Measurements from ENCODE around the gene GRHL3.
"Not testable (repeated sequence)": the region's sequence is repeated elsewhere in the genome, so short reads cannot be mapped to it uniquely, and the experiment has no call there.

Gene GRHL3

DNA sequence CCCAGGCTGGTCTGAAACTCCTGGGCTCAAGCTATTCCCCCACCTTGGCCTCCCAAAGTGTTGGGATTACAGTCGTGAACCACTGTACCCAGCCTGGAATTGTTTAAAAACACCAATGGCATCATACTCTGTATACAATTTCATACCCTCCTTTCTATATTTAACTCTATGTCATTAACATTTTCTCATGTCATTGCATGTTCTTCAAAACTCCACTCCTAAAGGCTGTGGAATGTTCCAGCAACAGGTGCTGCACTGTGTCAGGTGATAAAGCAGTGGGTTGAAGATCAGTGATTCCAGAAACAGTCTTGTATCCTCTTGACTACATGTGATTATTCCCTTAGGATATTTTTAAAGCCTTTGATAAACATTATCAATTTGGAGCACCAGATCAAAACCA is 36.7 kb upstream of the GRHL3 start:
- Histone ChIP-seq H3K27ac (ENCODE audit: low read depth, low read length) (no peak overlapping the region), H3K9ac (ENCODE audit: low read length in 5 of 5) (no peak overlapping the region), H3K9me3 (ENCODE audit: control insufficient read depth in 5 of 5, low read length in 5 of 5) (no peaks in the 10 kb centered on the region), H3K27me3 (ENCODE audit: control insufficient read depth in 5 of 5, insufficient read depth in 4 of 5, low read length in 5 of 5) (peaks cover 4 to 20% (median 8%) of the 10 kb centered on the region in 5 donors), H3K4me1 (ENCODE audit: control insufficient read depth in 5 of 5, insufficient read depth in 5 of 5, low read length in 5 of 5) (peaks cover 0 to 4% (median 0%) of the 10 kb centered on the region in 5 donors), H3K4me3 (ENCODE audit: low read depth in 1 of 5, low read length in 5 of 5) (no peak overlapping the region), H3K36me3 (ENCODE audit: control insufficient read depth in 5 of 5, insufficient read depth in 5 of 5, low read length in 5 of 5) (no peaks in the 10 kb centered on the region)

DNA sequence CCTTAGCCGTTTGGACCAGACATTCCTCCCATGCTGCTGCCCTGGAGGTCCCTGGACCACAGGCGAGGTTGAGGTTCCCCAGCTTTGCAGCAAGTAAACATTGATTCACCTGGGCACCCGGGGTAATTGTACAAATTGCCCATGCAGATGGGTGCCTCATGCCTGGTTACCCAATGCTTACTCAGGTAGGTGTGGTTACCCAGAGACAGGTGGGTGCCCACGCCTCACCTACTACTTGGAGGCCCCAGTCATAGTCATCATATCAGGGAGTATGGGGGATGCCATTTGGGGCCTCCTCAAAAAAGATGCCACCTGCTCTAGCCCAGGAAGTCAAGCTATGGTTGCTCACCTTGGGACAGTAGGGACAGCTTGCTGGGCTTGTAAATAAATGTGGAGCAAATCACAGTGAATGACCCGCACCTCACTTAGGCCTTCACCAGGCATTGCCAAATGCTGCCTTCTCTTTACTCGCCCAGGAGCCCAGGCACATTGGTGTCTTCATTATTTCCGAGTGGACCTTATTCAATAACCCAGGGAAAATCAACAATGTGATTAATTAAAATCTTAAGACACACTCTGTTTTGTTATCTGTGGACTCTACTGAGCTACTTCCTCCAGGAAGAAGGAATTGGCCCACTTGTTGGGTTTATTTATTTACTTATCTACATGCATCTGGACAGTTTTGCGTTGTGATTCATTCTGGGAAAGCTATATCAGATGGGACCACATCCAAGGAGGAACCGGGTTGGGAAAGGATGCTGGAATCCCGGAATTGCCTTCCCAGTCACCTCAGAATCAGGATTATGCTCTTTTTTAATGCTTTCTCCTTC is 35.6 kb upstream of the GRHL3 start:
- Histone ChIP-seq H3K9ac (ENCODE audit: low read length in 5 of 5) (no peak overlapping the region), H3K4me1 (ENCODE audit: control insufficient read depth in 5 of 5, insufficient read depth in 5 of 5, low read length in 5 of 5) (peaks cover 0 to 3% (median 0%) of the 10 kb centered on the region in 5 donors), H3K27ac (ENCODE audit: low read depth, low read length) (no peak overlapping the region), H3K9me3 (ENCODE audit: control insufficient read depth in 5 of 5, low read length in 5 of 5) (no peaks in the 10 kb centered on the region), H3K27me3 (ENCODE audit: control insufficient read depth in 5 of 5, insufficient read depth in 4 of 5, low read length in 5 of 5) (peaks cover 4 to 18% (median 6%) of the 10 kb centered on the region in 5 donors), H3K4me3 (ENCODE audit: low read depth in 1 of 5, low read length in 5 of 5) (no peak overlapping the region), H3K36me3 (ENCODE audit: control insufficient read depth in 5 of 5, insufficient read depth in 5 of 5, low read length in 5 of 5) (no peaks in the 10 kb centered on the region)

DNA sequence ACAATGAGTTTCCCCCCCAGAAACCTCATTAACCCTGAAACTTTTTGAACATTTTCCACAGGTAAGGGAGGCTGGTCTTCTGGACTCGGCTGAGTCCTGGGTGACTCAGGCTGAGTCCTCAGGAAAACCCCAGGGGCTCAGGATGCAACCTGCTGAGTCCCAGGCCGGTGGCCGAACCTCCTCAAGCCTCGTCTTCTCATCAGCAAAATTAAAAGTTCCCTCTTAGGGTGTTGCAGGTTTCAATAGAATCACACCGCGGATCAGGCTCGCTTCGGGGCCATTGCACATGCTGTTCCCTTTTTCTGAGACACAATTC is 35.0 kb upstream of the GRHL3 start:
- Histone ChIP-seq H3K27ac (ENCODE audit: low read depth, low read length) (no peak overlapping the region), H3K9ac (ENCODE audit: low read length in 5 of 5) (no peak overlapping the region), H3K9me3 (ENCODE audit: control insufficient read depth in 5 of 5, low read length in 5 of 5) (no peaks in the 10 kb centered on the region), H3K36me3 (ENCODE audit: control insufficient read depth in 5 of 5, insufficient read depth in 5 of 5, low read length in 5 of 5) (no peaks in the 10 kb centered on the region), H3K4me1 (ENCODE audit: control insufficient read depth in 5 of 5, insufficient read depth in 5 of 5, low read length in 5 of 5) (peaks cover 0 to 7% (median 3%) of the 10 kb centered on the region in 5 donors), H3K27me3 (ENCODE audit: control insufficient read depth in 5 of 5, insufficient read depth in 4 of 5, low read length in 5 of 5) (peaks cover 0 to 18% (median 3%) of the 10 kb centered on the region in 5 donors), H3K4me3 (ENCODE audit: low read depth in 1 of 5, low read length in 5 of 5) (no peak overlapping the region)

DNA sequence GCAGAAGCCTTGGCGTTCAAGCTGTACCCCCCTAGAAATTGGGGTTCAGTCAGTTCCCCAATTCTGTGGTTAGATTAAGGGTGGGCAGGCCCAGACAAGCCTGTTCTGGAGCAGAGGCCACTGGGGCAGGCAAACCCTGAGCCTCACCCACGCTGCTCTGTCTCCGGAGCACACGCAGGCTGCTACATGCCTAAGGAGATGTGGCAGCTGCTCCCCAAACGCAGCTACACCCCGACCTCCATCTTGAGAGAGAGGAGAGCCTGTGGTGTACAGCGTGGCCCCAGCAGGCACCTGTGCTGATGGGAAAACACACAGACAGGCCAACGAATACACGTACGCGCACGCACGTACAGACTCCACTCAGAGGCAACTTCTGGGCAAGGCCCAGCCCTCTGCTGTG is 33.9 kb upstream of the GRHL3 start:
- no peak overlapping the region for H3K27ac ChIP-seq (ENCODE audit: low read depth, low read length)
- H3K9ac ChIP-seq (ENCODE audit: low read length in 5 of 5): no peak overlapping the region
- H3K9me3 ChIP-seq (ENCODE audit: control insufficient read depth in 5 of 5, low read length in 5 of 5): no peaks in the 10 kb centered on the region
- peaks cover 0 to 18% (median 13%) of the 10 kb centered on the region in 5 donors for H3K4me1 ChIP-seq (ENCODE audit: control insufficient read depth in 5 of 5, insufficient read depth in 5 of 5, low read length in 5 of 5)
- no peaks in the 10 kb centered on the region for H3K36me3 ChIP-seq (ENCODE audit: control insufficient read depth in 5 of 5, insufficient read depth in 5 of 5, low read length in 5 of 5)
- H3K27me3 ChIP-seq (ENCODE audit: control insufficient read depth in 5 of 5, insufficient read depth in 4 of 5, low read length in 5 of 5): peaks cover 0 to 18% (median 0%) of the 10 kb centered on the region in 5 donors
- H3K4me3 ChIP-seq (ENCODE audit: low read depth in 1 of 5, low read length in 5 of 5): no peak overlapping the region

DNA sequence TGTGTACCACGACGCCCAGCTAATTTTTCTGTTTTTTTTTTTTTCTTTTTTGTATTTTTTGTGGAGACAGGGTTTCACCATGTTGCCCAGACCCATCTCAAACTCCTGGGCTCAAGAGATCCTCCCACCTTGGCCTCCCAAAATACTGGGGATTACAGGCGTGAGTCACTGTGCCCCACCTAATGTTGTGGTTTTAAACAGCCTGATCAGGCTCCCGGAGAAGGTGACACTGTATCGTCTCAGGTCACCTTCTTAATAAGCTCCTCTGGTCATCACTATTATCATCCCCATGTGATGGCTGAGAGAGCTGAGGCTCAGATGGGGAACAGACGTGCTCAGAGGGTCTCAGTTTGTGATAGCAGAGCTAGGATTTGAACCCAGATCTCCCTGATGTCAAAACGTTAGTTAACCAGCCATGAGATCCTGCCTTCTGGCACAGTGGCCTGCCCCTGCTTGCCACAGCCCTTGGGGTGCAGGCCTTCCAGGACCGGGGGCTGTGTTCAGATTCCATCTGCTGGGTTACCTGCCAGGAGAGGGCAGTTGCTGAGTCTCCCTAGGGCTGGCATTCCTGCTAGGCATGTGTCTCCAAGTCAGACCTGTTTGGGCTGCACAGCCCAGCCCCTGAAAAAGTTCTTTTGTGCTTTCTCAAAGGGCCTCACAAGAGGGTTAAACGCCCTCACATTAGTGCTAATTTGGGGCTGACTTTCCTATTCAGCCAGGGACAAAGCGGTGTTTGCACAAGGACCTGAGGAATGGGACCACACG is 32.7 kb upstream of the GRHL3 start:
- no peak overlapping the region for H3K27ac ChIP-seq (ENCODE audit: low read depth, low read length)
- H3K9ac ChIP-seq (ENCODE audit: low read length in 5 of 5): no peak overlapping the region
- H3K36me3 ChIP-seq (ENCODE audit: control insufficient read depth in 5 of 5, insufficient read depth in 5 of 5, low read length in 5 of 5): no peaks in the 10 kb centered on the region
- no peaks in the 10 kb centered on the region for H3K9me3 ChIP-seq (ENCODE audit: control insufficient read depth in 5 of 5, low read length in 5 of 5)
- H3K4me3 ChIP-seq (ENCODE audit: low read depth in 1 of 5, low read length in 5 of 5): no peak overlapping the region
- H3K4me1 ChIP-seq (ENCODE audit: control insufficient read depth in 5 of 5, insufficient read depth in 5 of 5, low read length in 5 of 5): peaks cover 0 to 20% (median 14%) of the 10 kb centered on the region in 5 donors
- peaks cover 0 to 18% (median 0%) of the 10 kb centered on the region in 5 donors for H3K27me3 ChIP-seq (ENCODE audit: control insufficient read depth in 5 of 5, insufficient read depth in 4 of 5, low read length in 5 of 5)

DNA sequence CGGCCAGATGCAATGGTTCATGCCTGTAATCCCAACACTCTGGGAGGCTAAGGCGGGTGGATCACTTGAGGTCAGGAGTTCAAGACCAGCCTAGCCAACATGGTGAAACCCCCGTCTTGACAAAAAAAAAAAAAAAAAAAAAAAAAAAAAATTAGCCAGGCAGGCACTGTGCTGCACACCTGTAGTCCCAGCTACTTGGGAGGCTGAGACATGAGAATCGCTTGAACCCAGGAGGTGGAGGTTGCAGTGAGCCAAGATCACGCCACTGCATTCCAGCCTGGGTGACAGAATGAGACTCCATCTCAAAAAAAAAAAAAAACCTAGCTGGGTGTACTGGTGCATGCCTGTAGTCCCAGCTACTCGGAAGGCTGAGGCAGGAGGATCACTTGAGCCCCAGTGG is 31.4 kb upstream of the GRHL3 start:
- H3K4me1 ChIP-seq (ENCODE audit: control insufficient read depth in 5 of 5, insufficient read depth in 5 of 5, low read length in 5 of 5): peaks cover 0 to 20% (median 14%) of the 10 kb centered on the region in 5 donors
- not testable (repeated sequence) for H3K9me3 ChIP-seq (ENCODE audit: control insufficient read depth in 5 of 5, low read length in 5 of 5); H3K4me3 ChIP-seq (ENCODE audit: low read depth in 1 of 5, low read length in 5 of 5); H3K36me3 ChIP-seq (ENCODE audit: control insufficient read depth in 5 of 5, insufficient read depth in 5 of 5, low read length in 5 of 5); H3K9ac ChIP-seq (ENCODE audit: low read length in 5 of 5); H3K27ac ChIP-seq (ENCODE audit: low read depth, low read length)
- peaks cover 0 to 16% (median 0%) of the 10 kb centered on the region in 5 donors for H3K27me3 ChIP-seq (ENCODE audit: control insufficient read depth in 5 of 5, insufficient read depth in 4 of 5, low read length in 5 of 5)

DNA sequence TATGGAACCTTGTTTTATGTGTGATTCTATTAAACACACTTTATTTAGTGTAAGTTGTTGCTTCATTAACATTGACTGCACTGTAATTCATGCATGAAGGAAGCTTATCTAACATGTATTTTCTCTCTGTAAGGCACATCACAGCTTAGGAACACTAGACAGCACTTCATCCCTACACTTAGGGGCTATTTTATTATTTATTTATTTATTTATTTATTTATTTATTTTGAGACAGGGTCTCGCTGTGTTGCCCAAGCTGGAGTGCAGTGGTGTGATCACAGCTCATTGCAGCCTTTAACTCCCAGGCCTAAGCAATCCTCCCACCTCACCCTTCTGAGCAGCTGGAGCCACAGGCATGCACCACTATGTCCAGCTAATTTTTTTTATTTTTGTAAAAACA is 30.7 kb upstream of the GRHL3 start:
- Histone ChIP-seq H3K4me1 (ENCODE audit: control insufficient read depth in 5 of 5, insufficient read depth in 5 of 5, low read length in 5 of 5) (peaks cover 0 to 19% (median 14%) of the 10 kb centered on the region in 5 donors), H3K9me3 (ENCODE audit: control insufficient read depth in 5 of 5, low read length in 5 of 5) (no peaks in the 10 kb centered on the region), H3K27me3 (ENCODE audit: control insufficient read depth in 5 of 5, insufficient read depth in 4 of 5, low read length in 5 of 5) (peaks cover 0 to 13% (median 0%) of the 10 kb centered on the region in 5 donors), H3K36me3 (ENCODE audit: control insufficient read depth in 5 of 5, insufficient read depth in 5 of 5, low read length in 5 of 5) (no peaks in the 10 kb centered on the region), H3K4me3 (ENCODE audit: low read depth in 1 of 5, low read length in 5 of 5) (no peak overlapping the region), H3K9ac (ENCODE audit: low read length in 5 of 5) (no peak overlapping the region), H3K27ac (ENCODE audit: low read depth, low read length) (no peak overlapping the region)

DNA sequence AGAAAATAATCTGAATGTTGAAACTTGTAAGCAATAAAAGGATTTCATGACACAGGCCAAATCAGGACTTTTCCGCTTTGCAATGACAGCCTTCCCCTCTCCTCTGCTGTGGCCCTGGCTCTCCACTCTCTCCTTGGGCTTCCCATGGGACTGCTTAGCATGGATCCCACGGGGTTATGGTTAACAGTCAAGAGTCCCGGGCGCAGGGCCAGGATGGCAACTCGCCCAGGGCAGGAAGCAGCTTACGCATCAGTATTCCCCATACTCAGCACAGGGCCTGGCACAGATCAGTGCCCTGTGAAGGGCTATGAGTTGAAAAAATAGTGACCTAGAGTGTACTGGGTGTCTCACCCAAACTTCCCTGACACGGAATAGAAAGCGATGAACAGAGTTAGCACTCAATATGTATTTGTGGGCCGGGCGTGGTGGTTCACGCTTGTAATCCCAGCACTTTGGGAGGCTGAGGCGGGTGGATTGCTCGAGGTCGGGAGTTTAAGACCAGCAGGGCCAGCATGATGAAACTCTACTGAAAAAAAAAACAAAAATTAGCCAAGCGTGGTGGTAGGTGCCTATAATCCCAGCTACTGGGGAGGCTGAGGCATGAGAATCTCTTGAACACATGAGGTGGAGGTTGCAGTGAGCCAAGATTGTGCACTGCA is 29.1 kb upstream of the GRHL3 start:
- H3K4me1 ChIP-seq (ENCODE audit: control insufficient read depth in 5 of 5, insufficient read depth in 5 of 5, low read length in 5 of 5): peaks cover 0 to 28% (median 26%) of the 10 kb centered on the region in 5 donors
- peaks cover 0 to 6% (median 0%) of the 10 kb centered on the region in 5 donors for H3K27me3 ChIP-seq (ENCODE audit: control insufficient read depth in 5 of 5, insufficient read depth in 4 of 5, low read length in 5 of 5)
- H3K4me3 ChIP-seq (ENCODE audit: low read depth in 1 of 5, low read length in 5 of 5): no peak overlapping the region
- no peak overlapping the region for H3K9ac ChIP-seq (ENCODE audit: low read length in 5 of 5)
- H3K27ac ChIP-seq (ENCODE audit: low read depth, low read length): peak overlapping the region; percentile 41
- no peaks in the 10 kb centered on the region for H3K36me3 ChIP-seq (ENCODE audit: control insufficient read depth in 5 of 5, insufficient read depth in 5 of 5, low read length in 5 of 5)
- H3K9me3 ChIP-seq (ENCODE audit: control insufficient read depth in 5 of 5, low read length in 5 of 5): no peaks in the 10 kb centered on the region

DNA sequence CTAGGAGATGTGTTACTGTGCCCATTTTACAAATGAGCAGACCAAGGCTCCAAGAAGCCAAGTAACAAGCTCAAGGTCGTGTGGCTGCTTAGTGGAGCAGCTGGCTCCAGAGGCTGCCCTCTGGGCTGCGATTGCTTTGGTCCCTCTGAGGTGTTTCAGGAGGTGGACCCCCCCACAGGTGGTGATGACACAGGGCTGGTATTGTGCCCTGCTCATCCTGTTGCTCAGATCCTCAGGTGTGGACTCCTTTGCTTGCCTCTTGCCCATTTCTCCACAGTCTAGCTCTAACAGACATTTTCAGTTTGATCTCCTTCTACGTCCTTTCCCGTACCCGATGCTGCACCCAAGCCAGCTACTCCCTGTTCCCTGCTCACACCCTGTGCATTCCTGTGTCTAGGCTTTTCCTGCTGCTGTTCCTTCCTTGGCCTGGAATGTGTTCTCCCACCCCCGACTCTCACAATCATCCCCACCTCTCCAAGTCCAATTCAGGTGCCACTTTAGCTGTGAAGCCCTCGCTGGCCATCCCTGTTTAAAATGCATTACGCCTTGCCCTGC is 28.1 kb upstream of the GRHL3 start:
- peaks cover 0 to 34% (median 31%) of the 10 kb centered on the region in 5 donors for H3K4me1 ChIP-seq (ENCODE audit: control insufficient read depth in 5 of 5, insufficient read depth in 5 of 5, low read length in 5 of 5)

More for the DNA sequence above, 28.1 kb upstream of the GRHL3 start:
- H3K9ac ChIP-seq (ENCODE audit: low read length in 5 of 5): no peak overlapping the region
- peaks cover 0 to 2% (median 0%) of the 10 kb centered on the region in 5 donors for H3K27me3 ChIP-seq (ENCODE audit: control insufficient read depth in 5 of 5, insufficient read depth in 4 of 5, low read length in 5 of 5)
- H3K36me3 ChIP-seq (ENCODE audit: control insufficient read depth in 5 of 5, insufficient read depth in 5 of 5, low read length in 5 of 5): no peaks in the 10 kb centered on the region
- no peak overlapping the region for H3K27ac ChIP-seq (ENCODE audit: low read depth, low read length)
- no peak overlapping the region for H3K4me3 ChIP-seq (ENCODE audit: low read depth in 1 of 5, low read length in 5 of 5)
- no peaks in the 10 kb centered on the region for H3K9me3 ChIP-seq (ENCODE audit: control insufficient read depth in 5 of 5, low read length in 5 of 5)
